ENCODE measurements around the gene TMEM179.

DNA sequence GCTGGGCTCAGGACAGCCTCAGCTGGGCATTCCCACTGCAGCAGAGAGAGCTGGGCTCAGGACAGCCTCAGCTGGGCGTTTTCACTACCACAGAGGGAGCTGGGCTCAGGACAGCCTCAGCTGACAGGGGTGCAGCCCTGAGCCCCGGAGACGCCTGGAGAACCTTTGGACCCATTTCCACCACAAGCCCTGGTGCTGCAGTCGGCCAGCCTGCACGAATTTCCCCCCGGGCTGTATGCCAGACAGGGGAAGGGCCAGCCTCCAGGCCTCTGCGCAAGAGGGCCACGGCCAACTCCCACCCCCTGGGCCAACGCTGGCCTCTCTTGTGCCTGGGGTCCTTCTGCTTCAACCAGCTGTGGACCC, 27.6 kb downstream of the TMEM179 start:
- TF ChIP-seq CTCF (IDR thresholded peaks at IDR 0.05) (no peak), POLR2AphosphoS5 (IDR thresholded peaks at IDR 0.05; ENCODE audit: low read depth, low read length) (no peak), SIN3A (IDR thresholded peaks at IDR 0.05; ENCODE audit: borderline replicate concordance, insufficient read depth, low read depth, low read length) (no peak), TCF7L2 (IDR thresholded peaks at IDR 0.05; ENCODE audit: low read depth, low read length) (no peak)
- TF ChIP-seq, protein P1, sequence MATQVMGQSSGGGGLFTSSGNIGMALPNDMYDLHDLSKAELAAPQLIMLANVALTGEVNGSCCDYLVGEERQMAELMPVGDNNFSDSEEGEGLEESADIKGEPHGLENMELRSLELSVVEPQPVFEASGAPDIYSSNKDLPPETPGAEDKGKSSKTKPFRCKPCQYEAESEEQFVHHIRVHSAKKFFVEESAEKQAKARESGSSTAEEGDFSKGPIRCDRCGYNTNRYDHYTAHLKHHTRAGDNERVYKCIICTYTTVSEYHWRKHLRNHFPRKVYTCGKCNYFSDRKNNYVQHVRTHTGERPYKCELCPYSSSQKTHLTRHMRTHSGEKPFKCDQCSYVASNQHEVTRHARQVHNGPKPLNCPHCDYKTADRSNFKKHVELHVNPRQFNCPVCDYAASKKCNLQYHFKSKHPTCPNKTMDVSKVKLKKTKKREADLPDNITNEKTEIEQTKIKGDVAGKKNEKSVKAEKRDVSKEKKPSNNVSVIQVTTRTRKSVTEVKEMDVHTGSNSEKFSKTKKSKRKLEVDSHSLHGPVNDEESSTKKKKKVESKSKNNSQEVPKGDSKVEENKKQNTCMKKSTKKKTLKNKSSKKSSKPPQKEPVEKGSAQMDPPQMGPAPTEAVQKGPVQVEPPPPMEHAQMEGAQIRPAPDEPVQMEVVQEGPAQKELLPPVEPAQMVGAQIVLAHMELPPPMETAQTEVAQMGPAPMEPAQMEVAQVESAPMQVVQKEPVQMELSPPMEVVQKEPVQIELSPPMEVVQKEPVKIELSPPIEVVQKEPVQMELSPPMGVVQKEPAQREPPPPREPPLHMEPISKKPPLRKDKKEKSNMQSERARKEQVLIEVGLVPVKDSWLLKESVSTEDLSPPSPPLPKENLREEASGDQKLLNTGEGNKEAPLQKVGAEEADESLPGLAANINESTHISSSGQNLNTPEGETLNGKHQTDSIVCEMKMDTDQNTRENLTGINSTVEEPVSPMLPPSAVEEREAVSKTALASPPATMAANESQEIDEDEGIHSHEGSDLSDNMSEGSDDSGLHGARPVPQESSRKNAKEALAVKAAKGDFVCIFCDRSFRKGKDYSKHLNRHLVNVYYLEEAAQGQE (IDR thresholded peaks at IDR 0.05; ENCODE audit: insufficient read depth in 1 of 2, low read depth in 2 of 2, low read length in 1 of 2): no peak
